Measurements from ENCODE around the gene ZNF98. TPM values are rescaled to one million over a fixed set of nuclear protein-coding genes. Genes with fewer than 3 reads are reported as not detected.

The ZNF98 gene
- not detected in 2 replicates for total RNA-seq

GRCh38 chr19:22422211-22422610 lies at the start of gene ZNF98:
Gene ZNF98, minus strand, starts transcription at chr19:22422346. Its CDS starts 122 bp downstream, at chr19:22422224.

Small RNA genes within 50 kb of the gene (small RNA-seq; reads per million reads assigned to genes)
- gene AC011494.1 (ENCODE audit: low replicate concordance) = not detected

Other genes with a start within 250 kb of the ZNF98 start
- gene ZNF676, start 225.4 kb downstream of the ZNF98 start, total RNA-seq = 0.57 TPM in 1 of 2 replicates, not detected in the other
- gene ZNF729, start 135.9 kb downstream of the ZNF98 start, total RNA-seq = not detected in 2 replicates
- gene ZNF492, start 212.0 kb upstream of the ZNF98 start, total RNA-seq = 0.57 TPM in 1 of 2 replicates, not detected in the other

All from placental pericyte (primary cell).